NCI-H1417 treated with DMSO at 0.1 percent for 48 hours (cell line): ENCODE data around the gene OSBPL1A.

Source experiments
- DNase-seq: peaks from one replicate; lab custom pipeline; 2025; lab: John Stamatoyannopoulos, UW

Gene OSBPL1A

GRCh38 chr18:24121625-24122024 is 276.0 kb downstream of the OSBPL1A start:
- no peak for DNase-seq

- DNase-seq: no peak
These were observed 276.9 kb downstream of the OSBPL1A start for GRCh38 chr18:24120676-24121075.

- peak; percentile 29 for DNase-seq
These were observed 278.7 kb downstream of the OSBPL1A start for GRCh38 chr18:24118750-24119577.

GRCh38 chr18:24115628-24116027 is 282.0 kb downstream of the OSBPL1A start:
- DNase-seq: no peak

GRCh38 chr18:24114924-24115549 is 282.6 kb downstream of the OSBPL1A start:
- no peak for DNase-seq

GRCh38 chr18:24112874-24113615 is 284.6 kb downstream of the OSBPL1A start:
- DNase-seq: no peak

- no peak for DNase-seq
These were observed 285.2 kb downstream of the OSBPL1A start for GRCh38 chr18:24112464-24112863.
